Right lobe of liver (tissue), 6 donors: Measurements from ENCODE around the gene GJA3. TPM values are rescaled to one million over a fixed set of nuclear protein-coding genes. Genes with fewer than 3 reads are reported as not detected.

Experiments
- ATAC-seq, 4 donors: fragments of 200-7000 bp; cut with Tn5 transposase; one replicate each; pipeline ENCODE4 v1.9.1; 2020; ENCODE audit warnings: mild to moderate bottlenecking in 4 of 4, moderate library complexity in 4 of 4
- DNase-seq, 3 donors: peaks; one replicate each; pipeline ENCODE4 v3.0.0-alpha.2; 2020
- H3K27ac ChIP-seq, 3 donors: fragments of 200-600 bp; one replicate each; pipeline ENCODE4 v1.8.0; 2022
- H3K27me3 ChIP-seq, 2 donors: fragments of 200-600 bp; one replicate each; pipeline ENCODE4 v1.8.0; 2022
- H3K36me3 ChIP-seq, 4 donors: fragments of 200-600 bp; sonication (generic) in 1 of 4; one replicate each; pipeline versions ENCODE4 v1.5.1 to v1.8.0; 2017 to 2022; ENCODE audit warnings: control low read depth in 1 of 4
- H3K4me1 ChIP-seq, 4 donors: fragments of 200-600 bp; sonication (generic) in 1 of 4; one replicate each; pipeline versions ENCODE4 v1.5.1 to v1.8.0; 2017 to 2022; ENCODE audit warnings: control low read depth in 1 of 4
- H3K4me3 ChIP-seq, 3 donors: fragments of 200-600 bp; one replicate each; pipeline ENCODE4 v1.8.0; 2022
- H3K9me3 ChIP-seq, 4 donors: fragments of 200-600 bp; sonication (generic) in 1 of 4; one replicate each; pipeline versions ENCODE4 v1.5.1 to v1.8.0; 2017 to 2022; ENCODE audit warnings: control low read depth in 1 of 4
- POLR2A ChIP-seq: fragments of 450-650 bp; IDR thresholded peaks from one replicate; pipeline ENCODE4 v1.6.1; 2017; ENCODE audit warnings: antibody characterized with exemption, mild to moderate bottlenecking
- WGBS: methylation state at CpG from one replicate; pipeline ENCODE4 v1.1.6; 2018; ENCODE audit warnings: low coverage, low lambda C conversion rate; ENCODE audit not compliant: insufficient coverage; ENCODE audit errors: missing lambda C conversion rate; 5-methylcytosine and 5-hydroxymethylcytosine counted together
- intact Hi-C, 2 donors: fragments of 100-400 bp; cut with DNase I; formaldehyde crosslinking; loops; one replicate each; pipeline versions ENCODE4 v1.11.2 to v1.14.1; 2022
- total RNA-seq, 6 experiments: library from RNA; depleted of rRNA in 2 of 6; stranded (reverse); fragments of >200 nt in 2 of 6; fragmentation: NEBNext Ultra II Directional in 3 of 6; extraction: Animal tissue kit (Norgen Biotek cat#: 25700) in 3 of 6; gene quantifications; one replicate each; pipeline versions ENCODE4 v1.1.0 to v1.2.4, GENCODE V29; 2016 to 2023
- TF ChIP-seq, protein P1 (sequence below), 4 donors: fragments of 200-600 bp in 3 of 4; fragments of 450-650 bp in 1 of 4; IDR thresholded peaks; one replicate each; pipeline versions ENCODE4 v1.5.1 to v1.8.0; 2016 to 2022; ENCODE audit warnings: antibody characterized with exemption in 4 of 4, mild to moderate bottlenecking in 2 of 4
- donor health status: DM: no; HTN: yes; CAD: no.
- donor health status: DM: no; HTN: no; CAD: no.
- donor health status: DM: no; HTN: no; CAD: no.
- donor health status: DM: no; HTN: yes; CAD: no.
- donor health status: DM: no; HTN: yes; CAD: no.

The GJA3 gene
- total RNA-seq, 6 experiments from 2014 or later = 0.11 TPM; not detected in 5

DNA sequence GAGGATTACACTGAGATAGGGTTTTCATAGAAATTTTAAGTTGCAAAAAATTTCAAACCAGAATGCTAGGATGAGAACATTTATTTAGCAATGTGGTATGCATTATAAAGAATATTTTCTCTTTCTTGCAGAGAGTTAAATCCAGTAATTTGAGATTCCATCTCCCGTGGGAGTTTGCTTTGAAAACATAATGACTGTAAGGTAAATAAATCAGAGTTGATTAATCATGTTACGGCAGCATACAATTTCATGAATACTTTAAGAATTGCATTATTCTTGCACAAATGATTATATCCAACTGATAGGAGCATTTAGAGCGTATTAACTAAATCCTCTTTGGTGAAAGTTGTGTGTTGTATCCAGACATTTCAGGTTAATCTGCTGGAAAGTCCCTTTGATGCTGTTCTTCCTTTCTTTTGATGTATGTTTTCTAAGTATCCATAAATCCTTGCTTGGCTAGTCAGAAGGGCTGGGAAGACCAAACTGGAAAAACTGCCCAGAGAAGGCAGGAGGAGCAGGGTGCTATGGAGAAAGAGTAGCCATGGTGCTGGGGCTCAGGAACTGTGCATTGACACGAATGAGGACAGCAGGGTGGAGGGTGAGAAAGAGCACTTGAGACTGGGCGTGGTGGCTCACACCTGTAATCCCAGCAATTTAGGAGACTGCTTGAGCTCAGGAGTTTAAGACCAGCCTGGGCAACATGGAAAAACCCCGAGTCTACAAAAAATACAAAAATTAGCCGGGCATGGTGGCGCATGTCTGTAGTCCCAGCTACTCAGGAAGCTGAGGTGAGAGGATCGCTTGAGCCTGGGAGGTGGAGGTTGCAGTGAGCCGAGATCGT lies 4.8 kb upstream of the GJA3 start:
- TF ChIP-seq, protein P1, sequence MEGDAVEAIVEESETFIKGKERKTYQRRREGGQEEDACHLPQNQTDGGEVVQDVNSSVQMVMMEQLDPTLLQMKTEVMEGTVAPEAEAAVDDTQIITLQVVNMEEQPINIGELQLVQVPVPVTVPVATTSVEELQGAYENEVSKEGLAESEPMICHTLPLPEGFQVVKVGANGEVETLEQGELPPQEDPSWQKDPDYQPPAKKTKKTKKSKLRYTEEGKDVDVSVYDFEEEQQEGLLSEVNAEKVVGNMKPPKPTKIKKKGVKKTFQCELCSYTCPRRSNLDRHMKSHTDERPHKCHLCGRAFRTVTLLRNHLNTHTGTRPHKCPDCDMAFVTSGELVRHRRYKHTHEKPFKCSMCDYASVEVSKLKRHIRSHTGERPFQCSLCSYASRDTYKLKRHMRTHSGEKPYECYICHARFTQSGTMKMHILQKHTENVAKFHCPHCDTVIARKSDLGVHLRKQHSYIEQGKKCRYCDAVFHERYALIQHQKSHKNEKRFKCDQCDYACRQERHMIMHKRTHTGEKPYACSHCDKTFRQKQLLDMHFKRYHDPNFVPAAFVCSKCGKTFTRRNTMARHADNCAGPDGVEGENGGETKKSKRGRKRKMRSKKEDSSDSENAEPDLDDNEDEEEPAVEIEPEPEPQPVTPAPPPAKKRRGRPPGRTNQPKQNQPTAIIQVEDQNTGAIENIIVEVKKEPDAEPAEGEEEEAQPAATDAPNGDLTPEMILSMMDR (IDR thresholded peaks at IDR 0.05) = no peak
- no peak for TF ChIP-seq POLR2A
- Histone ChIP-seq H3K4me1 (peaks cover 0 to 7% (median 0%) of the 10 kb centered on the region in 4 donors), H3K27me3 (peaks cover 0 to 13% of the 10 kb centered on the region in 2 donors), H3K27ac (no peak overlapping the region), H3K9me3 (no peaks in the 10 kb centered on the region), H3K36me3 (no peaks in the 10 kb centered on the region), H3K4me3 (no peak overlapping the region)
- 86% methylated on average over 9 of the region's 11 CpGs for WGBS
- DNase-seq (no peak), ATAC-seq (no peak)
- intact Hi-C loops = no loop called here

GRCh38 chr13:20161951-20162300 lies 1.1 kb upstream of the GJA3 start:
- intact Hi-C loops = no loop called here
- ATAC-seq = no peak
- H3K4me3 ChIP-seq = no peak overlapping the region
- 68% methylated on average over 10 of the region's 16 CpGs for WGBS
- no peaks in the 10 kb centered on the region for H3K9me3 ChIP-seq
- no peaks in the 10 kb centered on the region for H3K36me3 ChIP-seq
- no peak for DNase-seq
- H3K4me1 ChIP-seq = peaks cover 0 to 13% (median 0%) of the 10 kb centered on the region in 4 donors
- no peak for TF ChIP-seq POLR2A
- TF ChIP-seq, protein P1 (IDR thresholded peaks at IDR 0.05) = no peak
- no peak overlapping the region for H3K27ac ChIP-seq
- peaks cover 4 to 47% of the 10 kb centered on the region in 2 donors for H3K27me3 ChIP-seq

- DNase-seq (no peak), ATAC-seq (no peak)
- peak overlapping the region; percentile 13 to 38 (median 30) for H3K4me3 ChIP-seq
- no peak overlapping the region for H3K27ac ChIP-seq
- 7% methylated on average over 17 of the region's 79 CpGs for WGBS
- no peaks in the 10 kb centered on the region for H3K9me3 ChIP-seq
- H3K4me1 ChIP-seq = peaks cover 0 to 13% (median 0%) of the 10 kb centered on the region in 4 donors
- peaks cover 4 to 47% of the 10 kb centered on the region in 2 donors for H3K27me3 ChIP-seq
- intact Hi-C loops = no loop called here
- TF ChIP-seq POLR2A = no peak
- TF ChIP-seq, protein P1 (IDR thresholded peaks at IDR 0.05) = no peak
- H3K36me3 ChIP-seq = no peaks in the 10 kb centered on the region
These were observed 561 bp upstream of the GJA3 start for GRCh38 chr13:20161275-20161950.

- H3K4me1 ChIP-seq = peaks cover 0 to 13% (median 0%) of the 10 kb centered on the region in 4 donors
- TF ChIP-seq, protein P1 (IDR thresholded peaks at IDR 0.05) = no peak
- no peak for TF ChIP-seq POLR2A
- DNase-seq (no peak), ATAC-seq (no peak)
- no peak overlapping the region for H3K27ac ChIP-seq
- intact Hi-C loops = no loop called here
- no peaks in the 10 kb centered on the region for H3K36me3 ChIP-seq
- H3K4me3 ChIP-seq = no peak overlapping the region
- H3K27me3 ChIP-seq = peaks cover 4 to 47% of the 10 kb centered on the region in 2 donors
- 27% methylated on average over 18 of the region's 18 CpGs for WGBS
- no peaks in the 10 kb centered on the region for H3K9me3 ChIP-seq
These were observed 1.1 kb downstream of the GJA3 start for GRCh38 chr13:20159646-20160305.
